Activated effector memory CD4-positive, alpha-beta T cell treated with Interleukin-2 at 50 U/mL for 16 hours (primary cell): Measurements from ENCODE around the gene AK1.

ENCODE experiments used
- DNase-seq: peaks from one replicate; pipeline ENCODE4 v3.0.0-alpha.2; 2020

AK1 gene

GRCh38 chr9:127865645-127866464, 11.6 kb downstream of the AK1 start:
- DNase-seq, result no peak

- DNase-seq, result no peak
Observed at GRCh38 chr9:127863191-127863621, 14.3 kb downstream of the AK1 start.

GRCh38 chr9:127862075-127863011, 15.1 kb downstream of the AK1 start:
- peak; percentile 58 for DNase-seq

GRCh38 chr9:127860779-127861178, 16.7 kb downstream of the AK1 start:
- no peak for DNase-seq

- DNase-seq, result no peak
Observed at GRCh38 chr9:127860260-127860659, 17.2 kb downstream of the AK1 start.

GRCh38 chr9:127858041-127858512, 19.4 kb downstream of the AK1 start:
- DNase-seq, result no peak

- no peak for DNase-seq
Observed at GRCh38 chr9:127857278-127857677, 20.2 kb downstream of the AK1 start.

- DNase-seq, result no peak
Observed at GRCh38 chr9:127856729-127857116, 20.8 kb downstream of the AK1 start.

GRCh38 chr9:127856094-127856728, 21.3 kb downstream of the AK1 start:
- no peak for DNase-seq

- DNase-seq, result no peak
Observed at GRCh38 chr9:127855522-127855921, 22.0 kb downstream of the AK1 start.

- no peak for DNase-seq
Observed at GRCh38 chr9:127854960-127855359, 22.5 kb downstream of the AK1 start.

- no peak for DNase-seq
Observed at GRCh38 chr9:127854184-127854806, 23.2 kb downstream of the AK1 start, which contains the start of gene ENG. Gene ENG (minus strand): TSS chr9:127854658. CDS start chr9:127854355, 303 bp downstream.

- DNase-seq, result no peak
Observed at GRCh38 chr9:127853312-127854183, 23.9 kb downstream of the AK1 start.

- no peak for DNase-seq
Observed at GRCh38 chr9:127852829-127853228, 24.6 kb downstream of the AK1 start.

GRCh38 chr9:127850286-127850830, 27.1 kb downstream of the AK1 start:
- DNase-seq, result no peak

- DNase-seq, result no peak
Observed at GRCh38 chr9:127848756-127849504, 28.5 kb downstream of the AK1 start.

GRCh38 chr9:127847833-127848755, 29.4 kb downstream of the AK1 start:
- DNase-seq, result no peak

- no peak for DNase-seq
Observed at GRCh38 chr9:127847178-127847510, 30.3 kb downstream of the AK1 start.

- DNase-seq, result no peak
Observed at GRCh38 chr9:127846443-127847177, 30.9 kb downstream of the AK1 start.
